RKO (cell line): ENCODE measurements around the gene GBA3.

Experiments
- DNase-seq: peaks from one replicate; pipeline ENCODE4 v3.0.0-alpha.2; 2016; ENCODE audit warnings: low spot score

GBA3 gene

DNA sequence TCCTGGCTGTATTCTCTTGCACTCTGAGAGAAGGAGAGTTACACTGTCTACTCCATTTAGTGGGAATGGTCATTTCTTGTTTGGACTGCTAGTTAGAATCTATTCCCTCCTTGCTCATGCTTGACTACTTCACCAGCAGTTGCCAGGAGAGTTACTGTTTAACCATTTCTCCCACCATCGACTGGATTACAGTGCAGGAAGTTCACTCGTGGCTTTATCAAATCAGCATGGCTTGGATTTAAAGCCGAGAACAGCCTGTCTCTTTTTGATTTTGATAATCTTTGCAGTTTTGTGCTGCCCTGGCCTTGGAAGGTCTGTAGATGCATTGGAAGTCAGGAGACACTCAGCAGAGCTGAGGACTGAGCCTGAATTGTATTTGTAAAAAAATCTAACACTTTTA lies 3.2 kb downstream of the GBA3 start:
- DNase-seq, result no peak

DNA sequence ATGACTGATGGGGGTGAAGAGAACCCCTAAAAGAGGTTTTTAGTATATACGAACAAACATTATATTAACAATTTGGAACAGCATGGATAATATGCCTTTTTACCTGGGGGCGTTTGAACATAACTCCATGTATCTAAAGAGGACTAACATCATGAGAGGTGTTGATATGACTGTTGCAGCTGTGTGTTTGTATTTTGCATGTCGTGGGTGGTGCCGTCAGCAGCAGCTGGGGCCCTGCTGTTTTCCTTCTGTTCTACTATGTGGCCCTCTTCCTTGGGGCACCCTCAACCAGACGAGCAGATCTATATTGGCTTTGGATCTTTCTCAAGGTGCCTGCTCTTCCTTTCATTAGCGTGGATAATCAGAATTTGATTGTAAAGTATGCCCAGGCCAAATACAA lies 11.2 kb downstream of the GBA3 start:
- DNase-seq, result no peak

DNA sequence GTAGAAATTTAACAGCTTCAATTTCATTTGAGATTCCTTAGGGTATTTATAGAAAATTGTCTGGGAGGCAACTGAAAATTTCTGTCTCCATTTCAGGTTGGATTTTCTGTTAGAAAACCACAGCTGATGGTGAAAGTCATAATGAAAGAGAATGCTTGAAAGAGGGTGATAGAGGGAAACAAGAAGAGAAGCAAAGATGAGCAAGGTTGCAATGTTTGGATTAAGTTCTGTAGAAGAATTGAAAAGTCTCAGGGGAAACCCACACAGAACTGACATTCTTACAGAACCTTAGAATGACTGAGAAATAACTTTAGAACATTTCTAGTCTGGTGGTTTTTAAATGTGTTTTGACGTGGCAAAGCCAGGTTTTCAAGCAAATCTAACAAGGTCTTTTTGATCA lies 14.7 kb downstream of the GBA3 start:
- DNase-seq, result no peak

DNA sequence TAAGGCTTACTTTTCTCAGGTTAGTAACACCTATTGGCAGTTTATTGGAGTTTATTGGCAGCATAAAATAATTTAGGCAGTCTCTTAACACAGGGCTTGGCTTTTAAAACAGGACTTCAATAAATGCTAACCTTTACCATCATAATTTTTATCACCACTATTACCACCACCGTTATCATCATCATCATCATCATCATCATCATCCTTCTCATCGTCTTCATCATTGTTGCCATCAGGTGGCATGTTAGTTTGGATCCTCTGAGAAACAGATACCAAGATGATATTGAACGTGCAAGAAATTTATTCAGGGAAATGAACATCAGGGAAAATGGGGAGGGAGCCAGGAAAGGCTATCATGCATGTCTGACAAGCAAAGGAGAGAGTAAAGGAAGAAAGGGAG lies 16.2 kb downstream of the GBA3 start:
- no peak for DNase-seq

- DNase-seq, result no peak
These were observed 19.4 kb downstream of the GBA3 start for GRCh38 chr4:22712105-22712504.

GRCh38 chr4:22712529-22712928 lies 19.8 kb downstream of the GBA3 start:
- DNase-seq, result no peak

- no peak for DNase-seq
These were observed 21.1 kb downstream of the GBA3 start for GRCh38 chr4:22713841-22714240.

DNA sequence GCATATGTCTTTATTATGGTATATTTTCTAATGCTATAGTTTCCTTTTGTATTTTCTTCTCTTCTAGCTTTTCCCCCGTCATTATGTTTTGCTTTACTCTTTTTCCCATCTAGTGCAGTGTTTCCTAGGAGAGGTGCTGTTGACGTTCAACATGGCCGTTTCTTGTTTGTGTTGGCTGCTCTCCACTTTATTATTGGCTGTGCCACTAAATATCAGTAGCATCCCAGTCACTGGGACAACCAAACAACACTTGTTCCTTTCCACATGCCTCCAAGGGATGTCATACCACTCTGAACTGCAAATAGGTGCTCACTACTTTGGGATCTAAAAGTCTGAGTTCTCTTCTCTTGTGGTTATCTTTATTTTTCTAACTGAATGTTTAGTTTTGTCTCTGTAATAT lies 26.5 kb downstream of the GBA3 start:
- DNase-seq, result no peak

DNA sequence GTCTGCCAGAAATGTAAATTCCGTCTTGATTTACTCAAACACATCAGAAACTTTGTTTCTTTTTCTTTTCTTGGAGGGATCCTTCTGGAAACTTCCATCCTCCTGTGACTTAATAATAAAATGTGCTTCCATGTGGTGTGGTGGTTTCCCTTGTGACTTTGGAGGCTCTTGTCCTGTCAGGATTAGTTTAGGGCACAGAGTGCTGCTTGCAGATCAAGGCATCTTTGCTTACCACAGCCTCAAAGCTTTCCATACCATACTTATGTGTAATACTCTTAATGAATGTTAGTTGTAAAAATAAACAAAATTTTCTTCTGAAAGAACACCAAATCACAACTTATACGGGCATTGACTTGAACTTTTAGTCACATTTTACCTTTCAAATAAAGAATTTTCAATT lies 27.4 kb downstream of the GBA3 start:
- no peak for DNase-seq

DNA sequence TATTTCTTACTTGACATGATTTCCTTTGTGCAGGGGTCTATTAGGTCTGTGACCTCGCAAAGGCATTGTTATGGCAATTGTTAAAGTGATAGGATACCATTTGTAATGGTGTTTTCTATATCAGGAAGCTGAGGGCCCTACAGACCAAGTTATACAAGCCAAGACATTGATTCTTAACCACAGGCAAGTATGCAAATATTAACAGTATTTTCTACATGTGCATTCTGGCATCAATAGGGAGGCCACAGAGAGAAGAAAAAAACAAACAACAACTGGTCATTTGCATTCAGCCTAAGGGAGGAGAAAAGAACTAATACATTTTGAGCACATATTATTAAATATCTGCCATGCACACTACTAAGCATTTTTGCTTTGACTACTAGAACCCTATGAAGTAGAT lies 28.5 kb downstream of the GBA3 start:
- no peak for DNase-seq

- DNase-seq, result no peak
These were observed 37.3 kb downstream of the GBA3 start for GRCh38 chr4:22730021-22730420.

- no peak for DNase-seq
These were observed 41.1 kb downstream of the GBA3 start for GRCh38 chr4:22733816-22734215.

- DNase-seq, result no peak
These were observed 44.2 kb downstream of the GBA3 start for GRCh38 chr4:22736912-22737311.

DNA sequence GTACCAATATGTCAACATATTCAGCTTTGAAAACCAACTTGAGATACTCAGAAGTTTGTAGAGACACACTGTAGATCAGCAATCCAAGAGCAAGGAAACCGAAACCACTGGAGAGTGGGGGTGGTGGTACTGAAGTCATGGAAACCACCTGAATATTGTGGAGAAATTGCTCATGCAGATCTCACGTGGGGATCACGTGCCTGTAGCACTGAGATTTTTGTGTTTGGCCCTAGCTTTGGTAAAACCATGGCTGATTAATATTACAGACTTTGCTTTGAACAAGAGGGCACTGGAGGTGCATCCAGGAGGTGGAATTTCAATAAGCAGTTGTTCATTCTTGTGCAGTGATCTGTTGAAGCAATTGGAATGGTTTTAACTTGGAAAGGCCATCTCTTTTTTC lies 47.2 kb downstream of the GBA3 start:
- DNase-seq, result no peak

DNA sequence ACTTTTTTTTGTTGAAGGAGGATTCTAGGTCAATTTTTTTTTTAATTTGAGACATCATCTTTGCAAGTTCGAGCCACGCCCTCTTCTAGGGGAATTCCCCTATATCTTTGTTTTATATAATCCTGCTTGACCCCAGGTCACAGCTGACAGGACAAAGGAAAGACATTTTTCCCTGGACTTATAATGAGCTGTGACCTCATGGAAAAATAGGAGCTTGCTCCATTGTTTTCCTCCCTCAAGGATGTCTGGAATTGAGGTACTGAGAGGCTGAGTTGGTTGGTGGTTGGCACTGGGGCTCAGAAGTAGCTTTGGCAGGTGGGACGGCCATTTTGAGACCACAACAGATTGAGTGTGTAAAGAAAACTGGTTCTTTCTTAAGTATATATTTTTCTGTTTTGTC lies 49.0 kb downstream of the GBA3 start:
- no peak for DNase-seq

DNA sequence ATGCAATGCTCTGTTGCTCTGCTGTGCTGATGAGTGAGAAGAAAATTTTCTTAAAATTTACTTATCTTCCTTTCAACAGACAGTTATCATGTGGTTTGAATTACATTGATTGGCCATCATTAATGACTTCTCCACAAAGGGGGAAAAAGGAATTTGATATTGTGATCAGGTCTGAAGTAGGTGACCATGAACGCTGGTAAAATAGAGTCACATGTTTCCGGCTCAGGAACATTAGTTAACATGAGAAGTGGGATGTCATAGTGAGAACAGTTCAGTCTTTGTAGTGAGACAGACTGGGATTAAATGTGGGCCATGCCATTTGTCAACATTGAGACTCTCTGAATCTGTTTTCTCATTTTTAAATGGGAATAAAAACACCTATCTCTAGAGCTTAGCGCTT lies 50.6 kb downstream of the GBA3 start:
- no peak for DNase-seq

DNA sequence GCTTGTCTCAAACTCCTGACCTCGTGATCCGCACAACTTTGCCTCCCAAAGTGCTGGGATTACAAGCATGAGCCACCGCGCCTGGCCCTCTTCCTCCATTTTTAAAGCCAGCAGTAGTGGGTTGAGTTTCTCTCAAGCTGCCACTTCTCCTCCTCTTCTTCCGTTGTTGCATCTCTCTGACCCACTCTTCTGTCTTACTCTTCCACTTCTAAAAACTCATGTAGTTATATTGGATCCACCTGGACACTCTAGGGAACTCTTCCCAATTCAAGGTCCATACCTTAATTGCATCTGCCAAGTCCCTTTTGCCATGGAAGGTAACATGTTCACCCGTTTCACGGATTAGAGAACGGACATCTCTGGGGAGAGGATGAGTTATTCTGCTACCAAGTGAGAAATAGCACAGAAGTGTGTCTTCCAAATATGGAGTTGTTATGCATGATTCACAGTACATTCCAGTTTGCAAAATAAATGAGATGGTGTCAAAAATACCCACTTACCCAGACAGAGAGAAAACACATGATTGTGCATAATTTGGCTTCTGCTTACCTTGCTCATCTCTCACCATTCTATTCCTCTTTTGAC lies 51.8 kb downstream of the GBA3 start:
- no peak for DNase-seq

DNA sequence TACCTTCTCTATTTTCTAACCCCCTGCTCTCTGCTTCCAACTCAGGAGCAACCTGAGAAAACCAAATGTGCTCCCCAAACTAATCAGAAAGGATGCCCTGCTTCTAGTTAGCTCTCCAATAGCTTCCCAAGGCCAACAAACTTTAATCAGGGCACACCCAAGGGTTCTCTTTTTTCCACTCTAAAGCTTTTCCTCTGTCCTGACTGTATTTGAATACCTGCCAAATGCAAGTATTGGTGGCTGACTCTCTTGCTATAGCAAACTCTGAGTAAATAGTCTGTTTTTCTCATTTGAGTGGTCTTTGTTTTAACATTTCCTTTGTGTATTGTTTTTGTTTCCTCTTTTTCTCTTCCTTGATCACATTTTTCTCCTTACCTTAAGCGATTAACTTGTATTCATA lies 52.5 kb downstream of the GBA3 start:
- no peak for DNase-seq

- DNase-seq, result no peak
These were observed 61.4 kb downstream of the GBA3 start for GRCh38 chr4:22754116-22754515.

DNA sequence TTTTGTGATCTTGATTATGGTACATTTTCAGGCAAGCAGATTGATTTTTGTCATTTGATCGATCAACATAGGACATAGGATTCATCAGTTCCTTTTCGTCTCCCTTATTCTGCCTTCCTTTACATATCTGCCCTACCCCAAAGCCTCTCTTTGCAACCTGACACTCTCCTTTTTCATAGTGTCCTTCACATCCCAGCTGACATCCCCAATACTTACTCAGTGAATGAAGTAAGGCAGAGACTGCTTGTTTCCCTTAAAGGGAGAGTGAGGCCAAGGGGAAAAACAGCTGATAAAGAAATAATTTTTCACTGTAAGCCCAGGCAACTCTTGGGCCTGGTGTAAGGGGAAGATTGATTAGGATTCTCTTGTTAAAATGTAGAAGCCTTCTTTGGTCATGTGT lies 69.8 kb downstream of the GBA3 start:
- no peak for DNase-seq

DNA sequence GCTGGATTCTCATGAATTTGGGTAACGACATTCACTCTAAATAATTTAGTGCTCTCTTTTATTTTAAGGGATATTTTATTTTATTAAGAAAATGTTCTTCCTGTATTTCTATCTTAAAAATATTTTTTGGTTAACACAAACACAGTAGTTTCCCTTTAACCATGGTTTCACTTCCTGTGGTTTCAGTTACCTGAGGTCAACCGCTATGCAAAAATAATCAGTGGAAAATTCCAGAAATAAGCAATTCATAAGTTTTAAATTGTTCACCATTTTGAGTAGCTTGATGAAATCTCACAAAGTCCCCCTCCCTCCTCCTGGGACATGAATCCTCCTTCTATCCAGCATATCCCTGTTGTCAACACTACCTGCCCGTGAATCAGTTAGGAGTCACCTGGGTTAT lies 71.4 kb downstream of the GBA3 start:
- DNase-seq, result no peak

- DNase-seq, result no peak
These were observed 73.3 kb downstream of the GBA3 start for GRCh38 chr4:22766068-22766467.

GRCh38 chr4:22778547-22779163 lies 85.9 kb downstream of the GBA3 start:
- no peak for DNase-seq

DNA sequence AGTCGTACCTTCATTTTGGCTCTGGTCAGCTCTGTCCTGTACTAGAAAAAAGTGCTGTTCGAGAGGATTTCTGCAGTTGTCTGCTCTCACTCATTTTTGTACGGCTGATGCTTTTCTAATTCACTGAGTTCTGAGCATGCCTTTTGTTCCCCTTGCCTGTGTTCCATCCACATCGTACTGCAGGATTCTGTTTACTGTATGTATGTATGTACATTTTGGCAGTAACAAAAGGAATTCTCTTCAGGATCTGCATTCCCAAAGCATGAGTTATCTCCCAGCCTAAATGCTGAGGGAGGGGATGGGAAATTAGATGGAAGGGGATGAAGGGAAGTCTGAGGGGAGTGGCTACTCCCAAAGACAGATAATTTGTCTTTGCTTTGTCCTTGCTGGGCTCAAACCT lies 87.6 kb downstream of the GBA3 start:
- DNase-seq, result no peak

- DNase-seq, result no peak
These were observed 88.1 kb downstream of the GBA3 start for GRCh38 chr4:22780797-22781196.
